HepG2 (cell line): ENCODE results near the gene SLC2A4. TPM values are rescaled to one million over a fixed set of nuclear protein-coding genes. Genes with fewer than 3 reads are reported as not detected.
A peak's percentile ranks its signal among the peaks of the same experiment; 100 is the strongest.

Experiments used
- DRAP1 ChIP-seq: IDR thresholded peaks from 2 replicates; pipeline ENCODE4 v1.6.1; 2016; ENCODE audit warnings: missing genetic modification reagents, missing compliant biosample characterization
- EP300 ChIP-seq, 3 experiments: sonication (generic) in 1 of 3; formaldehyde crosslinking in 1 of 3; IDR thresholded peaks; 2 replicates each; pipeline versions ENCODE4 v1.5.1 to v1.6.1; 2011 to 2020; ENCODE audit warnings: low read depth in 2 of 3, low read length in 2 of 3, borderline replicate concordance in 1 of 3, improper control_type of control experiment in 1 of 3, mild to moderate bottlenecking in 1 of 3, missing genetic modification reagents in 1 of 3, moderate library complexity in 1 of 3
- JUN ChIP-seq: sonication (generic); formaldehyde crosslinking; IDR thresholded peaks from 2 replicates; pipeline ENCODE4 v1.4.0; 2020; ENCODE audit warnings: mild to moderate bottlenecking, missing genetic modification reagents
- KDM2A ChIP-seq: sonication (generic); formaldehyde crosslinking; IDR thresholded peaks from 2 replicates; pipeline ENCODE4 v1.4.0; 2020; ENCODE audit warnings: low read depth, missing genetic modification reagents, borderline replicate concordance
- KMT2A ChIP-seq: sonication (generic); formaldehyde crosslinking; IDR thresholded peaks from 2 replicates; pipeline ENCODE4 v1.4.0; 2020; ENCODE audit warnings: missing genetic modification reagents
- MEF2D ChIP-seq: sonication (generic); formaldehyde crosslinking; IDR thresholded peaks from 2 replicates; pipeline ENCODE4 v1.5.1; 2020; ENCODE audit warnings: mild to moderate bottlenecking, missing genetic modification reagents
- NFYC ChIP-seq: IDR thresholded peaks from 2 replicates; pipeline ENCODE4 v1.6.1; 2016; ENCODE audit warnings: missing genetic modification reagents, missing compliant biosample characterization
- RBAK ChIP-seq: sonication (generic); formaldehyde crosslinking; IDR thresholded peaks from 2 replicates; pipeline ENCODE4 v1.5.1; 2020; ENCODE audit warnings: mild to moderate bottlenecking, missing genetic modification reagents
- SCMH1 ChIP-seq: sonication (generic); formaldehyde crosslinking; IDR thresholded peaks from 2 replicates; pipeline ENCODE4 v1.9.0; 2021; ENCODE audit warnings: missing genetic modification reagents, mild to moderate bottlenecking, borderline replicate concordance
- TEAD2 ChIP-seq: sonication (generic); formaldehyde crosslinking; IDR thresholded peaks from 2 replicates; pipeline ENCODE4 v1.9.0; 2021; ENCODE audit warnings: missing genetic modification reagents
- TGIF2 ChIP-seq: IDR thresholded peaks from 2 replicates; pipeline ENCODE4 v1.6.1; 2016; ENCODE audit warnings: control low read depth, missing compliant biosample characterization
- ZBTB49 ChIP-seq: sonication (generic); formaldehyde crosslinking; IDR thresholded peaks from 2 replicates; pipeline ENCODE4 v1.4.0; 2020; ENCODE audit warnings: missing genetic modification reagents, borderline replicate concordance
- ZNF709 ChIP-seq: sonication (generic); formaldehyde crosslinking; IDR thresholded peaks from 2 replicates; pipeline ENCODE4 v1.5.0; 2020; ENCODE audit warnings: mild to moderate bottlenecking, missing genetic modification reagents
- ZNF777 ChIP-seq: sonication (generic); formaldehyde crosslinking; IDR thresholded peaks from 2 replicates; pipeline ENCODE4 v1.4.0; 2020; ENCODE audit warnings: missing genetic modification reagents
- polyA plus RNA-seq, 8 experiments: library from polyadenylated mRNA; depleted of rRNA in 3 of 8; stranded (reverse) in 7 of 8; unstranded in 1 of 8; fragments of >200 nt; fragmentation: Illumina TruSeq in 4 of 8; extraction: Trizol in 4 of 8; gene quantifications; 2 replicates each; pipeline versions ENCODE4 v1.2.1 to v1.2.3, GENCODE V29; 2011 to 2016; ENCODE audit warnings: low read depth in 4 of 8, missing spikeins in 1 of 8, mixed read lengths in 1 of 8; ENCODE audit not compliant: insufficient read depth in 1 of 8
- total RNA-seq, 5 experiments: library from RNA; depleted of rRNA; stranded (reverse); fragments of >200 nt; fragmentation: Illumina TruSeq; extraction: Trizol; gene quantifications; 2 replicates each; pipeline ENCODE4 v1.2.3, GENCODE V29; 2016; ENCODE audit warnings: low read depth in 1 of 5
- TF ChIP-seq, protein P1 (sequence below): sonication (generic); formaldehyde crosslinking; IDR thresholded peaks from 2 replicates; pipeline ENCODE4 v1.4.0; 2020; ENCODE audit warnings: mild to moderate bottlenecking, missing genetic modification reagents
- TF ChIP-seq, protein P2 (sequence below): sonication (generic); formaldehyde crosslinking; IDR thresholded peaks from 2 replicates; pipeline ENCODE4 v1.5.0; 2020; ENCODE audit warnings: missing genetic modification reagents, mild to moderate bottlenecking, borderline replicate concordance

Gene SLC2A4
- total and polyA plus RNA-seq, 2 of the 13 experiments (the other 11 are each of a cell fraction or from before 2014, with no cell fraction given): 4.9 to 5.8 TPM

GRCh38 chr17:7234083-7234951 lies 47.2 kb upstream of the SLC2A4 start, which contains the start of gene DVL2 (continued):
- TF ChIP-seq KMT2A (CRISPR knock-in tag): peak; percentile 58; the same call in 1 of the 2 replicates
- peak; percentile 92 for TF ChIP-seq ZNF709 (CRISPR knock-in tag)
- TF ChIP-seq TEAD2 (CRISPR knock-in tag): no peak
- peak; percentile 85; the same call in 1 of the 2 replicates for TF ChIP-seq TGIF2 (CRISPR knock-in tag)
- no peak for TF ChIP-seq SCMH1 (CRISPR knock-in tag)
- TF ChIP-seq, protein P1, sequence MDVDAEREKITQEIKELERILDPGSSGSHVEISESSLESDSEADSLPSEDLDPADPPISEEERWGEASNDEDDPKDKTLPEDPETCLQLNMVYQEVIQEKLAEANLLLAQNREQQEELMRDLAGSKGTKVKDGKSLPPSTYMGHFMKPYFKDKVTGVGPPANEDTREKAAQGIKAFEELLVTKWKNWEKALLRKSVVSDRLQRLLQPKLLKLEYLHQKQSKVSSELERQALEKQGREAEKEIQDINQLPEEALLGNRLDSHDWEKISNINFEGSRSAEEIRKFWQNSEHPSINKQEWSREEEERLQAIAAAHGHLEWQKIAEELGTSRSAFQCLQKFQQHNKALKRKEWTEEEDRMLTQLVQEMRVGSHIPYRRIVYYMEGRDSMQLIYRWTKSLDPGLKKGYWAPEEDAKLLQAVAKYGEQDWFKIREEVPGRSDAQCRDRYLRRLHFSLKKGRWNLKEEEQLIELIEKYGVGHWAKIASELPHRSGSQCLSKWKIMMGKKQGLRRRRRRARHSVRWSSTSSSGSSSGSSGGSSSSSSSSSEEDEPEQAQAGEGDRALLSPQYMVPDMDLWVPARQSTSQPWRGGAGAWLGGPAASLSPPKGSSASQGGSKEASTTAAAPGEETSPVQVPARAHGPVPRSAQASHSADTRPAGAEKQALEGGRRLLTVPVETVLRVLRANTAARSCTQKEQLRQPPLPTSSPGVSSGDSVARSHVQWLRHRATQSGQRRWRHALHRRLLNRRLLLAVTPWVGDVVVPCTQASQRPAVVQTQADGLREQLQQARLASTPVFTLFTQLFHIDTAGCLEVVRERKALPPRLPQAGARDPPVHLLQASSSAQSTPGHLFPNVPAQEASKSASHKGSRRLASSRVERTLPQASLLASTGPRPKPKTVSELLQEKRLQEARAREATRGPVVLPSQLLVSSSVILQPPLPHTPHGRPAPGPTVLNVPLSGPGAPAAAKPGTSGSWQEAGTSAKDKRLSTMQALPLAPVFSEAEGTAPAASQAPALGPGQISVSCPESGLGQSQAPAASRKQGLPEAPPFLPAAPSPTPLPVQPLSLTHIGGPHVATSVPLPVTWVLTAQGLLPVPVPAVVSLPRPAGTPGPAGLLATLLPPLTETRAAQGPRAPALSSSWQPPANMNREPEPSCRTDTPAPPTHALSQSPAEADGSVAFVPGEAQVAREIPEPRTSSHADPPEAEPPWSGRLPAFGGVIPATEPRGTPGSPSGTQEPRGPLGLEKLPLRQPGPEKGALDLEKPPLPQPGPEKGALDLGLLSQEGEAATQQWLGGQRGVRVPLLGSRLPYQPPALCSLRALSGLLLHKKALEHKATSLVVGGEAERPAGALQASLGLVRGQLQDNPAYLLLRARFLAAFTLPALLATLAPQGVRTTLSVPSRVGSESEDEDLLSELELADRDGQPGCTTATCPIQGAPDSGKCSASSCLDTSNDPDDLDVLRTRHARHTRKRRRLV: no peak
- 0 out of 2 replicates have a peak, but pooled peaks have one; percentile 47 for TF ChIP-seq ZBTB49 (CRISPR knock-in tag)
- 0 out of 2 replicates have a peak, but pooled peaks have one; percentile 9 for TF ChIP-seq RBAK
- no peak; the same call in 1 of the 2 replicates for TF ChIP-seq MEF2D (CRISPR knock-in tag)
- peak; percentile 65 for TF ChIP-seq DRAP1 (CRISPR knock-in tag)
- peak; percentile 52; the same call in 1 of the 2 replicates for TF ChIP-seq NFYC (CRISPR knock-in tag)
- TF ChIP-seq KDM2A: peak; percentile 100
- peak; percentile 79 for TF ChIP-seq ZNF777 (CRISPR knock-in tag)
- TF ChIP-seq EP300 (IDR thresholded peaks at IDR 0.05; ENCODE audit: low read depth in 2 of 2, low read length in 2 of 2): peak in 1 of 2 experiments; percentile 56; a peak in 2 of 4 replicates
- TF ChIP-seq EP300 (CRISPR knock-in tag; IDR thresholded peaks at IDR 0.05; ENCODE audit: borderline replicate concordance): peak; percentile 74
- TF ChIP-seq JUN (CRISPR knock-in tag): no peak
- TF ChIP-seq, protein P2, sequence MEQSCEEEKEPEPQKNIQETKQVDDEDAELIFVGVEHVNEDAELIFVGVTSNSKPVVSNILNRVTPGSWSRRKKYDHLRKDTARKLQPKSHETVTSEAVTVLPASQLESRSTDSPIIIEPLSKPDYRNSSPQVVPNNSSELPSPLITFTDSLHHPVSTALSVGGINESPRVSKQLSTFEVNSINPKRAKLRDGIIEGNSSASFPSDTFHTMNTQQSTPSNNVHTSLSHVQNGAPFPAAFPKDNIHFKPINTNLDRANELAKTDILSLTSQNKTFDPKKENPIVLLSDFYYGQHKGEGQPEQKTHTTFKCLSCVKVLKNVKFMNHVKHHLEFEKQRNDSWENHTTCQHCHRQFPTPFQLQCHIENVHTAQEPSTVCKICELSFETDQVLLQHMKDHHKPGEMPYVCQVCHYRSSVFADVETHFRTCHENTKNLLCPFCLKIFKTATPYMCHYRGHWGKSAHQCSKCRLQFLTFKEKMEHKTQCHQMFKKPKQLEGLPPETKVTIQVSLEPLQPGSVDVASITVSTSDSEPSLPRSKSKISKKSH: no peak; the same call in 1 of the 2 replicates
